CD4-positive, alpha-beta memory T cell (primary cell): Measurements from ENCODE around the gene ASB10. TPM values are rescaled to one million over a fixed set of nuclear protein-coding genes. Genes with fewer than 3 reads are reported as not detected.

Experiments used
- CTCF ChIA-PET: fragments of 350-600 bp; sonication (Branson Sonifier 250); formaldehyde crosslinking; loops from one replicate; lab custom pipeline; 2021; ENCODE audit warnings: inconsistent platforms; ENCODE audit not compliant: partially characterized antibody; lab: Charles Lee
- POLR2A ChIA-PET: fragments of 350-600 bp; sonication (Branson Sonifier 250); formaldehyde crosslinking; loops from one replicate; lab custom pipeline; 2021; ENCODE audit not compliant: partially characterized antibody; lab: Charles Lee
- DNase-seq, 5 donors: peaks; one replicate each; pipeline versions ENCODE4 v3.0.0 to v3.0.0-alpha.2; 2020 to 2022; ENCODE audit warnings: mixed read lengths in 1 of 5
- H3K27ac ChIP-seq: one replicate; pipeline ENCODE4 v1.7.0; 2013; ENCODE audit warnings: low read depth, low read length
- H3K27me3 ChIP-seq: 2 replicates; pipeline ENCODE4 v1.7.0; 2013; ENCODE audit warnings: mild to moderate bottlenecking, low read length, moderate library complexity; ENCODE audit not compliant: insufficient read depth
- H3K36me3 ChIP-seq: 2 replicates; pipeline ENCODE4 v1.7.0; 2013; ENCODE audit warnings: mild to moderate bottlenecking, low read length, moderate library complexity; ENCODE audit not compliant: insufficient read depth
- H3K4me1 ChIP-seq: 2 replicates; pipeline ENCODE4 v1.7.0; 2013; ENCODE audit warnings: mild to moderate bottlenecking, low read length, moderate library complexity; ENCODE audit not compliant: insufficient read depth
- H3K4me3 ChIP-seq, 2 donors: one replicate each; pipeline ENCODE4 v1.7.0; 2013; ENCODE audit warnings: low read length in 2 of 2, mild to moderate bottlenecking in 1 of 2
- H3K9me3 ChIP-seq, 2 donors: one replicate each; pipeline ENCODE4 v1.7.0; 2013; ENCODE audit warnings: low read length in 2 of 2, control low read depth in 1 of 2; ENCODE audit not compliant: control insufficient read depth in 1 of 2
- H3K27ac Mint-ChIP-seq, 7 donors: one replicate each; pipeline ENCODE4 v1.8.0; 2020 to 2021; ENCODE audit warnings: mixed read lengths in 7 of 7, mild to moderate bottlenecking in 6 of 7, inconsistent platforms in 3 of 7, moderate library complexity in 3 of 7
- H3K27me3 Mint-ChIP-seq, 2 donors: one replicate each; pipeline ENCODE4 v1.8.0; 2020 to 2021; ENCODE audit warnings: mixed read lengths in 2 of 2
- H3K36me3 Mint-ChIP-seq, 2 donors: one replicate each; pipeline ENCODE4 v1.8.0; 2020 to 2021; ENCODE audit warnings: mixed read lengths in 2 of 2, inconsistent platforms in 1 of 2, mild to moderate bottlenecking in 1 of 2
- H3K4me1 Mint-ChIP-seq, 4 donors: one replicate each; pipeline ENCODE4 v1.8.0; 2020 to 2021; ENCODE audit warnings: mixed read lengths in 4 of 4, mild to moderate bottlenecking in 1 of 4
- H3K4me3 Mint-ChIP-seq, 8 donors: one replicate each; pipeline ENCODE4 v1.8.0; 2020 to 2021; ENCODE audit warnings: mixed read lengths in 8 of 8, mild to moderate bottlenecking in 7 of 8, moderate library complexity in 6 of 8, inconsistent platforms in 3 of 8
- H3K9me3 Mint-ChIP-seq, 8 donors: one replicate each; pipeline ENCODE4 v1.8.0; 2020 to 2021; ENCODE audit warnings: mixed read lengths in 8 of 8, mild to moderate bottlenecking in 5 of 8, inconsistent platforms in 3 of 8, moderate library complexity in 1 of 8
- intact Hi-C: fragments of 100-400 bp; cut with micrococcal nuclease; formaldehyde crosslinking; loops from one replicate; pipeline ENCODE4 v1.15.1; 2023
- polyA plus RNA-seq, 2 donors: library from polyadenylated mRNA; unstranded; fragments of 300-500 nt; fragmentation: Illumina TruSeq; gene quantifications; one replicate each; pipeline ENCODE4 v1.2.3, GENCODE V29; 2021
- total RNA-seq, 2 experiments: library from RNA; stranded (reverse); gene quantifications; one replicate each; pipeline ENCODE4 v1.2.3, GENCODE V29; 2021

ASB10 gene
- total and polyA plus RNA-seq, 4 experiments from 2014 or later: not detected

DNA sequence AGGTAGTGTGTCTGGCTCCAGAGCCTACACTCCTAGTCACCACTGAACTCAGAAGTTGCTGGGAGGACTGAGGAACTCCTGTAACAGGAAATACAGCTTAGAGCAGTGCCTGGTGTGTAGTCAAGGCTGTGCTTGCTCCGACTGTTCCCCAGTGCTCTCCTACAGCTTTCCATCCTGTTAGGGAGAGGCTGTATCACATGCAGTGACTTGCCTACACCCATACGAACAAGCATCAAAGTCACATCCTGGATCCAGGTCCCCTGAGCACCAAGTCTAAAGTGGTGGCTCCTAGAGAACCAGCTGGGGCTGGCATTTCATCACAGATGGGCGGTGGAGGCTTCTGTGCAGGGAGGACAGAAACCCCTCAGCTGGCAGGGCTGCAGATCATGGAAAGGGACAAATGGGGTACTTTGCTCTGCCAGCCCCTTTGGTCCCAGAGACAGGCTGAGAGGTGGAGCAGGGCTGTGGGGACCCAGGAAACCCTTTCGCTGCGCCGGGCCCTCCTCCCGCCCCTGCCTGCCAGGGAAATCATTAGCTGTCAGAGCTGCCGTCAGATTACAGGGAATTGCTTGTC is 7.7 kb downstream of the ASB10 start:
- no peaks in the 10 kb centered on the region for H3K9me3 ChIP-seq
- CTCF ChIA-PET: interaction anchor here (1.5 kb wide), 1 partner anchor 13 kb away, joined by 5 read pairs; no protein-coding TSS in a partner anchor
- no peaks in the 10 kb centered on the region for H3K36me3 ChIP-seq
- intact Hi-C loops: no loop called here
- H3K4me1 ChIP-seq: no peaks in the 10 kb centered on the region
- no peak overlapping the region for H3K4me3 ChIP-seq
- peaks cover 4 to 11% of the 10 kb centered on the region in 2 donors for H3K27me3 Mint-ChIP-seq
- DNase-seq: no peak
- H3K4me1 Mint-ChIP-seq: peaks cover 0 to 4% (median 0%) of the 10 kb centered on the region in 4 donors
- POLR2A ChIA-PET: no interaction called here
- H3K27ac ChIP-seq: no peak overlapping the region
- H3K27ac Mint-ChIP-seq: peak overlapping the region in 1 of 7 donors; percentile 17
- H3K4me3 Mint-ChIP-seq: no peak overlapping the region
- no peaks in the 10 kb centered on the region for H3K9me3 Mint-ChIP-seq
- no peaks in the 10 kb centered on the region for H3K36me3 Mint-ChIP-seq
- H3K27me3 ChIP-seq: no peaks in the 10 kb centered on the region

GRCh38 chr7:151178831-151179230 is 8.2 kb downstream of the ASB10 start:
- H3K27ac ChIP-seq: no peak overlapping the region
- no peaks in the 10 kb centered on the region for H3K27me3 ChIP-seq
- peaks cover 0 to 4% (median 0%) of the 10 kb centered on the region in 4 donors for H3K4me1 Mint-ChIP-seq
- POLR2A ChIA-PET: no interaction called here
- no peaks in the 10 kb centered on the region for H3K9me3 Mint-ChIP-seq
- H3K9me3 ChIP-seq: no peaks in the 10 kb centered on the region
- H3K27me3 Mint-ChIP-seq: peaks cover 4 to 11% of the 10 kb centered on the region in 2 donors
- H3K4me3 Mint-ChIP-seq: no peak overlapping the region
- peak overlapping the region in 1 of 7 donors; percentile 17 for H3K27ac Mint-ChIP-seq
- no peak overlapping the region for H3K4me3 ChIP-seq
- no peaks in the 10 kb centered on the region for H3K36me3 ChIP-seq
- DNase-seq: no peak
- CTCF ChIA-PET: interaction anchor here (0.6 to 1.5 kb wide), 2 partner anchors 13 to 42 kb away, joined by 3 to 5 read pairs; no protein-coding TSS in a partner anchor
- intact Hi-C loops: no loop called here
- no peaks in the 10 kb centered on the region for H3K36me3 Mint-ChIP-seq
- H3K4me1 ChIP-seq: no peaks in the 10 kb centered on the region

DNA sequence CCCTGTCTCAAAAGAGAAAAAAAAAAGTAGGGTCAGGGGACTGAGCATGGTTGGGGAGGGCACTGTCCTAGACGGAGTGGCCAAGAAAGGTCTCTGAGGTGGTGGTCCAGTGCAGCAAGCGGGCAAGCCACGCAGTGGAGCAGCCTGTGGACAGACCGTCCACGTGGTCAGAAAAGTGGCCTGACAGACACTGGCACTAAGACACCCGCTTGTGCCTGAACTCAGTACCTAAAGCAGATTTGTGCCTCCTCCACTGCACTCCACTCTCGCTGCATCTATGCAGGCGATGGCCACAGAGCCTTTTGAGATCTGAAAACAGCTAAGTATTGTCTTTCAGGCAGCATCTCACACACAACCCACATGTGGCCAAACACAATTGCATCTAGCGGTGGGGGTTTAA is 8.8 kb downstream of the ASB10 start:
- POLR2A ChIA-PET: no interaction called here
- H3K27ac Mint-ChIP-seq: no peak overlapping the region

DNA sequence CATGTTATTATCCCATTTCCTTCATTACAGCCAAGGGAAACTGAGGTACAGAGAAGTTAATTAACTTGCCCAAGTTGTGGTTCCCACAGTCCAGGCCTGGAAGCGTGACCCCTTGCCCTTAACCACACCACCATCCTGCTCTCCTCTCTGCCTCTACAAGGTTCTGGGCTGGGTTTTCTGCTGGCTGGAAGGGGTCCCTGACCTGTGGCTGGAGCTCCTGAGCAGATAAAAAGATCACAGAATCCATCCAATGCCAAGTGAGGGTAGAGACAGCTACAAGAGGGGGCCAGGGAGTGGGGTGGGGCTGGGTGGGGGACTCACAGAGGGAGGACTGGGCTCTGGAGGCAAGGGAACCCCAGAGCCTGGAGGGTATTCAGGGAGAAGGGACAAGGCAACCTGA is 9.7 kb downstream of the ASB10 start:
- Mint-ChIP-seq H3K36me3 (no peaks in the 10 kb centered on the region), H3K4me3 (no peak overlapping the region), H3K27me3 (peaks cover 14 to 17% of the 10 kb centered on the region in 2 donors), H3K27ac (no peak overlapping the region), H3K9me3 (no peaks in the 10 kb centered on the region), H3K4me1 (peaks cover 6 to 12% (median 9%) of the 10 kb centered on the region in 4 donors)
- H3K4me1 ChIP-seq: no peaks in the 10 kb centered on the region
- H3K27me3 ChIP-seq: no peaks in the 10 kb centered on the region
- H3K4me3 ChIP-seq: no peak overlapping the region
- DNase-seq: no peak
- H3K27ac ChIP-seq: no peak overlapping the region
- POLR2A ChIA-PET: no interaction called here
- no peaks in the 10 kb centered on the region for H3K9me3 ChIP-seq
- intact Hi-C loops: no loop called here
- no peaks in the 10 kb centered on the region for H3K36me3 ChIP-seq
- CTCF ChIA-PET: interaction anchor here (1.3 kb wide), 1 partner anchor 67 kb away, joined by 3 read pairs; no protein-coding TSS in a partner anchor

More for the DNA sequence above, 8.8 kb downstream of the ASB10 start:
- Mint-ChIP-seq H3K9me3 (no peaks in the 10 kb centered on the region), H3K27me3 (peaks cover 6 to 11% of the 10 kb centered on the region in 2 donors), H3K4me1 (peaks cover 0 to 4% (median 1%) of the 10 kb centered on the region in 4 donors), H3K36me3 (no peaks in the 10 kb centered on the region), H3K4me3 (no peak overlapping the region)
- Histone ChIP-seq H3K27ac (no peak overlapping the region), H3K27me3 (no peaks in the 10 kb centered on the region), H3K4me3 (no peak overlapping the region), H3K9me3 (no peaks in the 10 kb centered on the region), H3K4me1 (no peaks in the 10 kb centered on the region), H3K36me3 (no peaks in the 10 kb centered on the region)
- CTCF ChIA-PET: interaction anchor here (0.6 kb wide), 1 partner anchor 43 kb away, joined by 3 read pairs; no protein-coding TSS in a partner anchor
- DNase-seq: no peak
- intact Hi-C loops: no loop called here

- H3K9me3 ChIP-seq: no peaks in the 10 kb centered on the region
- H3K9me3 Mint-ChIP-seq: no peaks in the 10 kb centered on the region
- no peak for DNase-seq
- no peaks in the 10 kb centered on the region for H3K36me3 ChIP-seq
- no peak overlapping the region for H3K4me3 Mint-ChIP-seq
- H3K4me1 ChIP-seq: no peaks in the 10 kb centered on the region
- CTCF ChIA-PET: interaction anchor here (0.9 to 1.3 kb wide), 2 partner anchors 14 to 68 kb away, joined by 3 read pairs; no protein-coding TSS in a partner anchor
- H3K4me3 ChIP-seq: no peak overlapping the region
- H3K4me1 Mint-ChIP-seq: peaks cover 6 to 13% (median 10%) of the 10 kb centered on the region in 4 donors
- intact Hi-C loops: no loop called here
- no peaks in the 10 kb centered on the region for H3K36me3 Mint-ChIP-seq
- peaks cover 16 to 20% of the 10 kb centered on the region in 2 donors for H3K27me3 Mint-ChIP-seq
- H3K27ac ChIP-seq: no peak overlapping the region
- POLR2A ChIA-PET: no interaction called here
- no peaks in the 10 kb centered on the region for H3K27me3 ChIP-seq
- no peak overlapping the region for H3K27ac Mint-ChIP-seq
Measured at GRCh38 chr7:151176401-151176800, 10.6 kb downstream of the ASB10 start.

DNA sequence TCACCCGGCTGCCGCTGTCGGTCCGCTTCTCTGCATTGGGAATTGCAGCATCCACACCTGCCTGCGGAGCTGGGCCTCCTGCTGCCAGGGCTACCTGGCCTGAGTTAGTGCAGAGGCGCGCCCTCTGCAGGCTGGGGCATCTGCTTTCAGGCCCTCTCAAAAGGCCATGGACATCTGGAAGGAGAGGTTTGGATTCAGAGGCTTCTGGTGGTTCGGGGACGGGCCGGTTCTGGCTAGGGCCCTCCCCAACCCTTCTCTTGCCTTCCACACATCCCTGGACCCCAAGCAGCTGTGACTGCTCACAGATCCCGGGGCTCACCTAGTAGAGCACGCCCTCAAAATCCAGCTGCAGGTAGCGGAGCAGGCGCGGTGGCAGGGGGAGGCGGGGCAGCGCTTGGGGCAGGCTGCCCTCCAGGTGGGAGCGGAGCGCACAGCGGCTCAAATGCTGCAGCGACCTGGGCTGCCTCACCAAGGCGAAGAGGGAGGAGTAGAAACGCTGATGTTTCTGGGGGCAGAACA is 11.2 kb downstream of the ASB10 start:
- H3K9me3 ChIP-seq: no peaks in the 10 kb centered on the region
- H3K27me3 ChIP-seq: no peaks in the 10 kb centered on the region
- no peak overlapping the region for H3K27ac ChIP-seq
- no peaks in the 10 kb centered on the region for H3K36me3 ChIP-seq
- H3K4me1 ChIP-seq: no peaks in the 10 kb centered on the region
- peaks cover 6 to 13% (median 10%) of the 10 kb centered on the region in 4 donors for H3K4me1 Mint-ChIP-seq
- H3K4me3 ChIP-seq: no peak overlapping the region
- H3K4me3 Mint-ChIP-seq: no peak overlapping the region
- DNase-seq: no peak
- CTCF ChIA-PET: interaction anchor here (0.9 to 1.7 kb wide), 2 partner anchors 11 to 14 kb away, joined by 3 to 5 read pairs; no protein-coding TSS in a partner anchor
- no peaks in the 10 kb centered on the region for H3K9me3 Mint-ChIP-seq
- POLR2A ChIA-PET: no interaction called here
- H3K27ac Mint-ChIP-seq: no peak overlapping the region
- peaks cover 17 to 24% of the 10 kb centered on the region in 2 donors for H3K27me3 Mint-ChIP-seq
- intact Hi-C loops: no loop called here
- no peaks in the 10 kb centered on the region for H3K36me3 Mint-ChIP-seq

- H3K9me3 ChIP-seq: no peaks in the 10 kb centered on the region
- ChIA-PET CTCF (interaction anchor here (1.7 kb wide), 1 partner anchor 10 kb away, joined by 5 read pairs; no protein-coding TSS in a partner anchor), POLR2A (no interaction called here)
- DNase-seq: no peak
- H3K36me3 ChIP-seq: no peaks in the 10 kb centered on the region
- Mint-ChIP-seq H3K4me3 (no peak overlapping the region), H3K9me3 (peaks cover 0 to 2% (median 0%) of the 10 kb centered on the region in 8 donors), H3K4me1 (peaks cover 6 to 13% (median 10%) of the 10 kb centered on the region in 4 donors), H3K36me3 (no peaks in the 10 kb centered on the region), H3K27ac (peak overlapping the region in 1 of 7 donors; percentile 29), H3K27me3 (peaks cover 17 to 24% of the 10 kb centered on the region in 2 donors)
- intact Hi-C loops: no loop called here
- H3K4me3 ChIP-seq: no peak overlapping the region
- H3K27me3 ChIP-seq: no peaks in the 10 kb centered on the region
- no peak overlapping the region for H3K27ac ChIP-seq
- no peaks in the 10 kb centered on the region for H3K4me1 ChIP-seq
Measured at GRCh38 chr7:151175047-151175792, 11.8 kb downstream of the ASB10 start.
